SU-DHL-6 (cell line): Measurements from ENCODE around the gene PDZD2.

Source experiments
- H2AFZ ChIP-seq: fragments of 200-600 bp; sonication (generic); 2 replicates; pipeline ENCODE4 v1.6.1; 2014; ENCODE audit warnings: low read depth, mild to moderate bottlenecking, moderate library complexity, mixed read lengths, antibody characterized with exemption, low read length; ENCODE audit not compliant: severe bottlenecking
- H3F3A ChIP-seq: fragments of 200-600 bp; shearing (Covaris generic); 2 replicates; pipeline ENCODE4 v1.6.0; 2016; ENCODE audit warnings: antibody characterized with exemption, mild to moderate bottlenecking; ENCODE audit not compliant: insufficient read depth
- H3K27ac ChIP-seq: fragments of 200-600 bp; sonication (generic); 2 replicates; pipeline ENCODE4 v1.5.1; 2016; ENCODE audit warnings: low read depth, mild to moderate bottlenecking, low read length, moderate library complexity, mixed read lengths
- H3K27me3 ChIP-seq: fragments of 200-600 bp; sonication (generic), shearing (Covaris generic); 2 replicates; pipeline ENCODE4 v1.6.0; 2014; ENCODE audit warnings: mild to moderate bottlenecking, low read length
- H3K36me3 ChIP-seq: fragments of 200-600 bp; sonication (generic); 2 replicates; pipeline ENCODE4 v1.6.1; 2014; ENCODE audit warnings: mild to moderate bottlenecking, low read length, mixed read lengths
- H3K4me2 ChIP-seq: fragments of 300-600, 200-600 bp; shearing (Covaris generic), sonication (generic); 2 replicates; pipeline ENCODE4 v1.6.0; 2014; ENCODE audit warnings: low read length, low read depth, mild to moderate bottlenecking; ENCODE audit not compliant: poor library complexity, severe bottlenecking
- H3K4me3 ChIP-seq: fragments of 200-600 bp; sonication (generic); 2 replicates; pipeline ENCODE4 v1.5.1; 2014; ENCODE audit warnings: antibody characterized with exemption, low read length, mild to moderate bottlenecking, mixed read lengths; ENCODE audit not compliant: insufficient read depth, poor library complexity, severe bottlenecking
- H3K79me2 ChIP-seq: fragments of 200-600 bp; sonication (generic); 2 replicates; pipeline ENCODE4 v1.6.1; 2014; ENCODE audit warnings: mild to moderate bottlenecking, low read length, moderate library complexity; ENCODE audit not compliant: insufficient read depth
- H3K9ac ChIP-seq: fragments of 200-600 bp; sonication (generic); 2 replicates; pipeline ENCODE4 v1.7.0; 2014; ENCODE audit warnings: mild to moderate bottlenecking, low read length
- H3K9me2 ChIP-seq: fragments of 200-600 bp; sonication (generic); replicated peaks from 2 replicates; pipeline ENCODE4 v1.6.1; 2014; ENCODE audit warnings: low read length; ENCODE audit not compliant: insufficient read depth
- H3K9me3 ChIP-seq: fragments of 200-600 bp; sonication (generic); 2 replicates; pipeline ENCODE4 v1.6.1; 2014; ENCODE audit warnings: low read length, mixed read lengths; ENCODE audit not compliant: insufficient read depth
- H4K20me1 ChIP-seq: fragments of 200-600 bp; sonication (generic); 2 replicates; pipeline ENCODE4 v1.6.1; 2014; ENCODE audit warnings: low read depth, mild to moderate bottlenecking, antibody characterized with exemption, low read length, moderate library complexity, mixed read lengths
- EZH2phosphoT487 ChIP-seq: fragments of 200-600 bp; sonication (generic), shearing (Covaris generic); conservative IDR thresholded peaks from 2 replicates; pipeline ENCODE4 v1.6.1; 2018; ENCODE audit warnings: mild to moderate bottlenecking, antibody characterized with exemption, low read length, moderate library complexity, mixed read lengths
- TF ChIP-seq, protein P1 (sequence below): fragments of 200-600 bp; sonication (generic); IDR thresholded peaks from one replicate; pipeline ENCODE4 v1.5.1; 2017; ENCODE audit warnings: antibody characterized with exemption, mild to moderate bottlenecking, low read length, moderate library complexity; ENCODE audit not compliant: insufficient read depth, poor library complexity, severe bottlenecking

PDZD2 gene

DNA sequence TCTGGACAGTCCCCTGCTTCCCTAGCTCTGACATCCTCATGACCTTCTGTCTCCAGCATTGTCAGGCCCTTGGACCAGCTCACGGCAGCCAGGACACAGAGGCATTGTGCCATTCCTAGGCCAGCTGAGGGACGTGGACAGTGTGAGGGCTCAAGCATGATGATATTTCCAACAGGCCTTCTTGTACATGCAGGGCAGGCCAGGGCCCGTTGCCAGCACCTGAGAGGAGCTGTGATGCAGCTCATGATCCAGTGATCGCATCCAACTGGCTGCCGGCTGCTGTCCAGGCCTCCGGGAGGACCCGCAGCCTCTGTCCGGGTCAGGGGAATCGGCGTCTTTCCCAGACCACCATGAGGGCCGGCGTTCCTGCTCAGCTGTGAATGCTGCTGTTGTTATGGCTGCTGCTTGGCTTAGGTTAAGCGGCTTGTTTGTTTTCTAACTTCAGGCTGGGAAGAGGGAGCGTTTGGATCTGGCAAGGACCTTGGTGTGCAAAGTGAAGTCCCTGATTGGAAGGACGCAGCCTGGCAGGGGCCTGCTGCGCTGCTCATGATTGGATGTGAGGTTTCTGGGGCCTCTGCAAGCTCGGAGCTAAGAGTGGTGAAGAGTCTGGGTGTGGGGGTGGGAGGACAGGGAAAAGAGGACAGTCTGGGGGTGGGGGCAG lies 53.8 kb downstream of the PDZD2 start:
- Histone ChIP-seq H3K27ac (no peak overlapping the region), H3K4me3 (no peak overlapping the region), H2AFZ (no peak overlapping the region), H3K36me3 (no peaks in the 10 kb centered on the region), H3K9me3 (no peaks in the 10 kb centered on the region), H3K9ac (no peak overlapping the region), H3F3A (no peaks in the 10 kb centered on the region), H3K4me2 (no peak overlapping the region), H3K79me2 (no peaks in the 10 kb centered on the region), H4K20me1 (no peaks in the 10 kb centered on the region), H3K27me3 (no peaks in the 10 kb centered on the region), H3K9me2 (no peaks in the 10 kb centered on the region)
- TF ChIP-seq, protein P1, sequence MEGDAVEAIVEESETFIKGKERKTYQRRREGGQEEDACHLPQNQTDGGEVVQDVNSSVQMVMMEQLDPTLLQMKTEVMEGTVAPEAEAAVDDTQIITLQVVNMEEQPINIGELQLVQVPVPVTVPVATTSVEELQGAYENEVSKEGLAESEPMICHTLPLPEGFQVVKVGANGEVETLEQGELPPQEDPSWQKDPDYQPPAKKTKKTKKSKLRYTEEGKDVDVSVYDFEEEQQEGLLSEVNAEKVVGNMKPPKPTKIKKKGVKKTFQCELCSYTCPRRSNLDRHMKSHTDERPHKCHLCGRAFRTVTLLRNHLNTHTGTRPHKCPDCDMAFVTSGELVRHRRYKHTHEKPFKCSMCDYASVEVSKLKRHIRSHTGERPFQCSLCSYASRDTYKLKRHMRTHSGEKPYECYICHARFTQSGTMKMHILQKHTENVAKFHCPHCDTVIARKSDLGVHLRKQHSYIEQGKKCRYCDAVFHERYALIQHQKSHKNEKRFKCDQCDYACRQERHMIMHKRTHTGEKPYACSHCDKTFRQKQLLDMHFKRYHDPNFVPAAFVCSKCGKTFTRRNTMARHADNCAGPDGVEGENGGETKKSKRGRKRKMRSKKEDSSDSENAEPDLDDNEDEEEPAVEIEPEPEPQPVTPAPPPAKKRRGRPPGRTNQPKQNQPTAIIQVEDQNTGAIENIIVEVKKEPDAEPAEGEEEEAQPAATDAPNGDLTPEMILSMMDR: no peak
- no peak for TF ChIP-seq EZH2phosphoT487

DNA sequence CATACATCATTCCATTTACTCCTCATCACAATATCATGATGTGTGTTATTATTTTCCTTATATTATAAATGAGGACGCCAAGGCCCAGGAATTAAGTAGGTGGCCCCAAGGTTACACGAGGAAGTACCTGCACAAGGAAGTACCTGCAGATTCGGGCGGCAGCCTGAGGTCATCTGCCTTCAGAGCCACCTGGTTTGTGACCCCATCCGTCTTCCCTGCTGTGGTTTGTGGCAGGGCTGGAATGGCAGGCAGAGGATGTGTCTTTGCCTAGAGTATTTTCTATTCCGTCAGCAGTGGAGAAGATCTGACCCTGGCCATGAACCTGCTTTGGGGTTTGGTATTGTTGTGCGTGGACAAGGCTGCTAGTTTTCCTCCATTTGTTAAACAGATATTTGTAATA lies 59.7 kb downstream of the PDZD2 start:
- no peak for TF ChIP-seq EZH2phosphoT487
- TF ChIP-seq, protein P1: no peak
- no peaks in the 10 kb centered on the region for H3F3A ChIP-seq
- no peak overlapping the region for H2AFZ ChIP-seq
- no peak overlapping the region for H3K27ac ChIP-seq
- H3K9ac ChIP-seq: no peak overlapping the region
- no peaks in the 10 kb centered on the region for H3K79me2 ChIP-seq
- no peaks in the 10 kb centered on the region for H3K27me3 ChIP-seq
- H3K36me3 ChIP-seq: no peaks in the 10 kb centered on the region
- no peaks in the 10 kb centered on the region for H4K20me1 ChIP-seq
- H3K9me3 ChIP-seq: no peaks in the 10 kb centered on the region
- no peak overlapping the region for H3K4me3 ChIP-seq
- no peaks in the 10 kb centered on the region for H3K9me2 ChIP-seq
- no peak overlapping the region for H3K4me2 ChIP-seq

DNA sequence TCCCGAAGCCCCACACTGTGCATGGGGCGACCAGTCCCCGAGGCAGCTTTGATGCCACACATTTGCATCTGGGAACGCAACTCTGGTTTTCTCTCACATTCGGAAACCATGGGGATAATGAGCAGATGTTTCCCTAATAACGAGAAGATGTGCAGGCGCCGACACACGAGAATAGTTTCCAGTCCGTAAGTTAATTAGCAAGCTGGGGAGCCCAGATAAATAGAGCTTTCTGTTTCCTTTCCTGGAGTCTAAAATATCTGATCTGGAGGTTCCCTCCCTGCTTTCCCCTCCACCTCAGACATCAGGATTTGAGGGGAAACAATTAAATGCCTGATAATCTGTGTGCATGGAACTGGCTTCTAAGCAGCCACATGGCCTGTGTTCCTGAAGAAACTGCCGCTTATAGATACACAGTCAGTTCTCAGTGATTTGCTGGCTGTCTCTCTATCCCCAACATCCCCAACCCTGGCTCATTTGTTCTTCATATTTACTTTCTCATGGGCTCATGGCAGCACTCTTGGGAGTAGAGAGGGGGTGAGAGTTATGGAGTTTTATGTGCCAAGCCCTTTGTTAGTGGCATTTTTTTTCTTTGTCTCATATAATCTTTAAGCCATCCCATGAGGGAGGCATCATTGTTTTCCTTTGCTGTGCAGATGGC lies 62.8 kb downstream of the PDZD2 start:
- Histone ChIP-seq H3F3A (no peaks in the 10 kb centered on the region), H3K4me3 (no peak overlapping the region), H2AFZ (no peak overlapping the region), H4K20me1 (no peaks in the 10 kb centered on the region), H3K79me2 (no peaks in the 10 kb centered on the region), H3K9me2 (no peaks in the 10 kb centered on the region), H3K27me3 (no peaks in the 10 kb centered on the region), H3K9ac (no peak overlapping the region), H3K4me2 (no peak overlapping the region), H3K9me3 (no peaks in the 10 kb centered on the region), H3K36me3 (no peaks in the 10 kb centered on the region), H3K27ac (no peak overlapping the region)
- TF ChIP-seq, protein P1: no peak
- TF ChIP-seq EZH2phosphoT487: no peak
